GM18505 (cell line): ENCODE data around the gene TCEA2.

Source experiments
- ATAC-seq: cut with Tn5 transposase; IDR thresholded peaks from one replicate; pipeline ENCODE4 v1.9.1; 2021; ENCODE audit not compliant: unreplicated experiment
- POLR2A ChIP-seq: IDR thresholded peaks from 4 replicates; pipeline ENCODE4 v1.6.1; 2011; ENCODE audit warnings: borderline replicate concordance; ENCODE audit not compliant: insufficient read depth, insufficient read length; ENCODE audit errors: extremely low read depth

The TCEA2 gene

DNA sequence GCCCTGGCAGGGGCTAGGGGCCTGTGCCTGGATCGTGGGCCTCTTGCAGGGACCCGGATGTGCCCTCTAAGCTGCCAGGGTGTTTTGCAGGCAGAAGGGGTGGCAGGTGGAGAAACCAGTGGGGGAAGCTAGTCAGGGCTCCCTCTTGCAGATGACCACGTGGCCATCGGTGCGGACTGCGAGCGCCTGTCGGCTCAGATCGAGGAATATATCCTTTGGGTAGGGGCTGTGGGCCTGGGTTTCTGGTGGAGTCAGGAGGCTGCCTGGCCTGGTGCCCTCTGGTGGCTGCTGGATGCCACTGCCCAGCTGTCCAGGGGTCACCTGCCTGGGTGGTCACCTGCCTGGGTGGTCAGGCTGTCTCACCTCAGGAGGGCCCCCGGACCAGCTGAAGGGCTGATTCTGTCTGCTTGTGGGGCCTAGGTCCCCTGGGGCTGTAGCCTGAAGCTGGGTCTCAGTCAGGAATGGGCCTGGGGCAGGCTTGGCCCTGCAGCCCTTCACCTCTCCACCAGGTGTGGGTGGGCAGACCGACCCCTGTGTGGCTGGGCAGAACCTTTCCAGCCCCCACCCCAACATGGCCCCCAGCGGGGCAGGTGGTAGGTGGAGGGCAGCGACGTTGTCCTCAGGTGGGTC is 6.7 kb downstream of the TCEA2 start:
- ATAC-seq, result no peak

DNA sequence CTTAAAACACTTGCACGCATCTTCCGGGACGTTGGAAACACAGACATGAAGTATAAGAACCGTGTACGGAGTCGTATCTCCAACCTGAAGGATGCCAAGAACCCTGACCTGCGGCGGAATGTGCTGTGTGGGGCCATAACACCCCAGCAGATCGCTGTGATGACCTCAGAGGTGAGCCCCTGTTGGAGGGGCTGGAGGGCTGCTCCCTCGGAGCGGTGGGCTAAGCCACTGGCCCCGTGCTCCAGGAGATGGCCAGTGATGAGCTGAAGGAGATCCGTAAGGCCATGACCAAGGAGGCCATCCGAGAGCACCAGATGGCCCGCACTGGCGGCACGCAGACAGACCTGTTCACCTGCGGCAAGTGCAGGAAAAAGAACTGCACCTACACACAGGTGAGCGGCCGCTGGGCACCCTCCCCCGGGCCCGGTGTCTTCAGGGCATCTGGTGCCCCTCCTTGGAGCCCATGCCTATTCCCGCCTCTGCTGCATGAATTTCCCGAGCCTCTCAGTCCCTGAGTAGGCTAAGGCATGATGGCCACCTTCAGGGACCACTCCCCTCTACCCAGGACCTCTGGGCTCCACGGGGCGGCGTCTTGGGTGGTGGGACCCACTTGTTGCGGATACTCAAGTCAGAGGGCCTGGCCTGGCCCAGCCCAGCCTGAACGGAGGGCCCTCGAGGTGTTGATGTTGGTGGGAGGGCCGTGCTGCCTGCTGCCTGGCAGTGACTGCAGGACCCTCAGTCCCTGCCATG is 7.4 kb downstream of the TCEA2 start:
- ATAC-seq, result no peak
- no peak for TF ChIP-seq POLR2A

More for the DNA sequence above, 6.7 kb downstream of the TCEA2 start:
- no peak for TF ChIP-seq POLR2A

DNA sequence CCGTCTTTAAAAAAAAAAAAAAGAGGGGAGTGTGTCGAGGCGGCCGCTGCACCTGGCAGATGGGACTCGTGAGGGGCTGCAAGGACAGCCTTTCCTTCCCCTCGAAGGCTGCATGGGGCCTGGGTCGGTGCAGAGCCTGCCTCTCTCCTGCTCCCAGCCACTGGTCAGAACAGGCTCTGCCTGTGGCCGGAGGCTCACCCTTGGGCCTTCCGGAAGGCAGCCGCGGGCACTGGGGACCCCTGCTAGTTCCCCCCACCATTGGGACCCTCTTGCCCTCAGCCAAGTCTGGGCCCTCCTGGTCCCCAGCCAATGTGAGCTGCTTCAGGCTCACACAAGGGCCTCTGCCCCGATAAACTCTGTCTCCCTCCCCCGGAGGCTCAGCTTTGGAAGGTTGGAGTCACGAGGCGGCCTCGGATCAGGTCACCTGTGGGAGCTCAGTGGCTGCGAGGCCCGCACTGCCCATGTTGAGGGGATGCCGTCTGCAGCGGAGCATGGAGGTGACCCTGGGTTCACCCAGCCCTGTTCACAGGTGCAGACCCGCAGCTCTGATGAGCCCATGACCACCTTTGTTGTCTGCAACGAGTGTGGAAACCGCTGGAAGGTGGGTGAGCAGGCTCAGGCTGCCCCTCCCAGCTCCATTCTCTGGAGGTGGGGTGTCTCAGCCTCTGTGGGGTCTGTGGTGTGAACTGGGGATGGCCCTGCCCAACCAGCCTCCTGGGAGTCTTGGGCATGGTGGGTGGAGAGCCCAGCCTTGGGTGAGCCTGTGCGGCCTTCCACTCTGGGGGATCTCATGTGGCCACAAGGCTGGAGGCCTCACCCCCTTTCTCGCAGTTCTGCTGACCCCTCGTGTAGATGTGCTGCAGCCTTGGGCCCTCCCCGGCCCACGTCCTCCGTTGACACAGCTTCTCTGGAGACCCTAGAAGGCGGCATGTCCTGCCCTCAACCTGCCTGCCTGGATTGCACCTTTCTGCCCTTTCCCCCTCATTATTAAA is 8.6 kb downstream of the TCEA2 start:
- ATAC-seq, result no peak
- no peak for TF ChIP-seq POLR2A

DNA sequence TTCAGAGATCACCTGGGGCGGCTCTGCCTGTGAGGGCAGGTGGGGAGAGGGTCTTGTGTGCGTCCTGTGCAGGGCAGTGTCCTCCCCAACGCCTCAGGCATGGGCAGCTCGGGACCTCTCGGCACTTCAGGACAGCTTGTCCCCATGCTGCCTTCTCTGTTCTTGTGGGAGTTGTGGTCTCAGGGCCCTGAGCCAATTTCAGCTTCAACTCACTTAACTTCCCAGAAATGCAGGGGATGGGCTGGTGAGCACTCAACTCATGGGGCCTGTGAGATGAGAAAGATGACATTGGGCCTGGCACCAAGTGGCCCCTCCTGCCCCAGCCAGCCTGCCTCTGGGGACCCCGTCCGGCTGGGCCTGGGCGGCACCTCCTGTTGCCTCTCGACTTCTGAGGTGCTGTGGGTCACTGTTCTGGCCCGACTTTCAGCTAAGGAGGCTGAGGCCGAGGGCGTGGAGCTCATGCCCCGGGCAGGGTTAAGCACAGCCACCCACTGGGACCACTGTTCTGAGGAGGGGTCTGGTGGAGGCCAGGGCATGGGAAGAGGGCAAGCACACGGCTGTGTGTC is 9.6 kb downstream of the TCEA2 start:
- no peak for TF ChIP-seq POLR2A
- no peak for ATAC-seq

DNA sequence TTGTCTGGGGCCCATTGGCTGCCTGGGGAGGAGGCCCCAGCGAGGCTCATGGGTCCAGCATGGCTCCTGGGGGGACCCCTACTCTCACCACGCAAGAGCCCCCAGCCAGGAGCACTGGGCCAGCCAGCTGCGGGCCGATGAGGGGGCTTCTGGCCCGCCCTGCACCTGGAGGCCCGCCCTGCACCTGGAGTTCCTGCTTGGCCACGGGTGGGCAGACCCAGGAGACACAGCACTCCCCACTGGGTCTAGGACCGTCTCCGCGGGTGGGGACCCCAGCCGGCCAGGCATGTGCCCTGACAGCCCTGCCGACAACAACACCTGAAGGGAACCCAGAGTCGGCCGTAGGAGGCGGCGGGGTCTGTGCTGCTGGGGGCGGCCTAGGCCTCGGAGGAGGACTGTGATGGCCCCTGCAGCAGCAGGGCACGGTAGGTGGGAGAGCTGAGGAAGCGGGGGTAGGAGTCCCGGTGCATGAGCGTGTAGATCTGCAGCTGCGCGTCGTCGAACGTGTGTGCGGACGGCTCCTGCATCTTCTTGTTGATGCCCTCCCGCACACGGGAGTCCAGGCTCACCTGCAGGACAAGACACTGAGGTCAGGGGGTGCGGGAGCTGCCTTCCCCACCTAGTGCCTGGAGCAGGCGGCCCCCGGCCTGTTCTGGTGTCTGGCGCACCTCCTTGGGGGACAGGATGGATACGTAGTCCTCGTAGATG is 10.6 kb downstream of the TCEA2 start:
- no peak for TF ChIP-seq POLR2A
- ATAC-seq, result no peak

DNA sequence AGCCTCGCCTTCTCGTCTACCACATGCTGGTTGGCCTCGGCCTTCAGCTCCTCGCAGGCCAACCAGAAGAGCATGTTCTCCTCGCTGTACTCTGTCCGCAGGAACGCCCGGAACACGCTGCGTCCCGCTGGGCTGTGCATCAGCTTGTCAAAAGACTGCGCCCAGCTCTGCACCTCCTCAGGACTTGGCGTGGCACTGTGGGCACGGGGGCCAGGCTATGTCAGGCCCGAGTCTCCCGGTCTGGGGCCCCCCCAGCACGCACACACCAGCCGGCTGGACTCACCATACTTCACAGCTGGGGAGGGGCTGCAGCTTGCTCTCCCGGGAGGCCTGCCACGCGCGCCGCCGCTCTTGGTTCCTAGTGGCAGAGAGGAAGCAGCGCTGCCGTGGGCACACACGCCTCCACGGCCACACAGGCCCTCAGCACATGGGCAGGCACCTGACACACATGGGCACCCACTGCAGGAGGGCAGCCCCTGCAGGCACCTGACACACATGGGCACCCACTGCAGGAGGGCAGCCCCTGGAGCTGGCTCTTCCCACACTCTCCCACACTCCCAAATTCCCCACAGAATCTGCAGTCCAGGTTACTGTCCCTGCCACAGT is 11.3 kb downstream of the TCEA2 start:
- ATAC-seq, result no peak
- no peak for TF ChIP-seq POLR2A

DNA sequence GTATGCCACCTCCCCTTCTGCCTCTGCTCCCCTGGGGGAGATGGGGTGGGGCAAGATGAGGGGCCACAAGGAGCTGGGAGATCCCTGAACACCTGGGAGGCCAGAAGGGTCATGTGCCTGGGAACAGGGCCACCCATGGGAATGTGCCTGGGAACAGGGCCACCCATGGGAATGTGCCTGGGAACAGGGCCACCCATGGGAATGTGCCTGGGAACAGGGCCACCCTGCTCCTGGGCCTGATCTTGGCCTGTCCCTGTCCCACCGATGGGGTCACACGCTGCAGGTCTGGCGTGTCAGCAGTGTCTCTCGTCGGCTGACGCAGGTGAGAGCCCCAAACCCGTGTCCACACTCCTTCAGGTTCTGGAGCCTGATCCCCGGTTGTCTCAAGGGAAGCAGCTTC is 12.0 kb downstream of the TCEA2 start:
- no peak for ATAC-seq
- TF ChIP-seq POLR2A, result no peak

DNA sequence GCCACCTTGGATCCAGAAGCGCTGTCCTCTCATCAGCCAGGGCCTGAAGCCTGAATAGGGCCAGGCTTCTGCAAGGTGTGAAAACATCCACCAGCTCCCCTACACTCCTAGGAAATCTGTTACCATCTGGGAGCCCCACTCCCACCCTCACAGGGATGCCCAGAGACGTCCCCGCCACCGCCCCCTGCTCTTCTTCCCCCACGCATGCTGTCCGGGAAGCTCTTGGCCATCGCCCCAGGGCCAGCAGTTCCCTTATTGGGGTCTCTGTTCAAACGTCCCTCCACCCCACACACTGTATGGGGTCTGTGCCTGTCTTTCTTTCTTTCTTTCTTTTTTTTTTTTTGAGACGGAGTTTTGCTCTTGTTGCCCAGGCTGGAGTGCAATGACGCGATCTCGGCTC is 12.6 kb downstream of the TCEA2 start:
- no peak for ATAC-seq
- no peak for TF ChIP-seq POLR2A

DNA sequence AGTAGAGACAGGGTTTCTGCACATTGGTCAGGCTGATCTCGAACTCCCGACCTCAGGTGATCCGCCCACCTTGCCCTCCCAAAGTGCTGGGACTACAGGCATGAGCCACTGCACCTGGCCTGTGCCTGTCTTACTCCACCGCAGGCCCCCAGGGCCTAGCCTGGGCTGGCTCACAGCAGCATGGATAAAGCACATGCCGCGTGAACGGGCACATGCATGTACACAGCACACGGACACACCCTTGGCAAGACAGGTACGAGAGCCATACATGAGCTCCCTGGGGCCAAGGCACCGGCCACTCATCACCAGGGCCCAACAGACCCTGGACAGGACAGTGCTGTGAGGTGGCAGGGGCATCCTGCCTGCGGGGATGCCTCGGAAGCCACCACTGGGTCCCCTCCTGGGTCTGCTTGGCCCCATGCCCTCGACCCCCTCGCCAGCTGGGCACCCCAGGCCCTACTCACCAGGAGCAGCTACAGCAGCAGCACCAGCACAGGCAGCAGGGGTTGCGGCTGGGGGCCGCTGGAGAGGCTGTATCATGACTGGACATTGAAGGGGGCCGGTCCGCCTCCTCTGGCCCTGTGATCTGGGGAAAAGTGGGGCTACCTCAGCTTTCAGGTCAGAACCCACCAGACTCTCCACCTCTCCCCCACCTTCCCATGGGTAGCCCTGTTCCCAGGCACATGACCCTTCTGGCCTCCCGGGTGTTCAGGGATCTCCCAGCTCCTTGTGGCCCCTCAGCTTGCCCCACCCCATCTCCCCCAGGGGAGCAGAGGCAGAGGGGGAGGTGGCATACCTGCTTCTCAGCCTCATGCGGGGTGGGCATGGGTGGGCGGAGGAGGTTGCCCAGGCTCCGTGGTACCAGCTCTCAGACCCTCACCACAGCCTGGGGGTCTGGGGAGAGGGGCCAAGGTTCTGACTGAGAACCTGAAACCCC is 13.3 kb downstream of the TCEA2 start:
- no peak for ATAC-seq
- no peak for TF ChIP-seq POLR2A

DNA sequence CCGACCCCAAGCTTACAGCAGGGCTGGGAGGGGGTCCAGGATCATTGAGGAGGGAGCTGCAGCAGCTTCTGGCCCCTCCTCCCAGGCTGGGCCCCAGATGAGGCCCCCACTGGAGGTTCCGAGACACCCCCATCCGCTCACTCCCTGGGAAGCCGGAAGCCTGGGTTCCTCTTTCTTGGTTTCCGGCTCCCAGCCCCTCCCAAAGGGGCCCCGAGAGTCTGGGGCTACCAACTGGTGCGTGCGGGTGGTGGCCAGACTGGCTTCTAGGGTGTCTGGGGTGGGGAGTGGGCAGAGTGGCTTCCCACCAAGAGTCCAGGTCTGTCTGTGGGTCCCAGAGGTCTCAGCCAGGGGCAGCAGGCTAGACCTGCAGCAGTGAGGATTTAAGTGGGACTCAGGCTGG is 14.1 kb downstream of the TCEA2 start:
- no peak for ATAC-seq
- TF ChIP-seq POLR2A, result no peak

DNA sequence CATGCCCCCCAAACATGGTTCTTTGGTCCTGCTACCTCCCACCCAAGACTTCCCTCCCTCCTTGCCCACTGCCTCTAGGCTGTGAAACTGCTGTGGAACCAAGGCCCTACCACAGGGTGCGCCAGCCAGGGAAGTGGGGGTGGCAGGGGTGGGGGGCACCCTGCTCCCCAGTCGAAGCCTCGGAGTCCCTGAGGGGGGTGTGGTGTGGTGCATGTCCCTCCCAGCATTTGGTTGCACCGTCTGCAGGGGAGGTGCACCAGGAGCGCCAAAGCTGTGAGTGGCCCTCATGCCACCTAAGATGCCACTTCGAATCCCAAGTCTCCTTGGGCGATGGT is 14.5 kb downstream of the TCEA2 start:
- TF ChIP-seq POLR2A, result no peak

More for the DNA sequence above, 14.5 kb downstream of the TCEA2 start:
- ATAC-seq, result no peak
